ENCODE data around the gene OTUB1. TPM values are rescaled to one million over a fixed set of nuclear protein-coding genes. Genes with fewer than 3 reads are reported as not detected.

OTUB1 gene
- total and polyA plus RNA-seq, 9 of the 15 experiments (the other 6 are each of a cell fraction or from before 2014, with no cell fraction given), result 29.5 to 134 (median 66.1) TPM

DNA sequence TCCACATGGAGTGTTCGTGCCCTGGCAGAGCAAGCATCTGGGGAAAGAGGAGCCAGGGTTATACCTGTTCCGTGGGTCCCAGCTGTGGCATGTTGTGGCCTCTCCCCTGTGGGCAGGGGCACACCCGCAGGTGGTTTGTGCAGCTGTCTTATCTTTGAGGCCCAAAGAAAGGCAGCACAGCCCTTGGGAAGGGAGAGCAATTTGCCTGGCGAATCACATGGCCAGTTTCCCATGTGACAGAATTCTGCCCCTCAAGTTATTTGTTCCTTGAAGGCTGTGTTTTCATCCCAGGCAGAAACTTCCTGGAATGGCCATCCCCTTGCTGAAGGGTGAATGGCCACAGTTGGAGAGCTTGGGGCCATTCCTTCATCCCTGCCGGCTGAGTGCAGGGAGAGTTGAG lies 28.2 kb upstream of the OTUB1 start (continued):
- TF ChIP-seq, protein P1, sequence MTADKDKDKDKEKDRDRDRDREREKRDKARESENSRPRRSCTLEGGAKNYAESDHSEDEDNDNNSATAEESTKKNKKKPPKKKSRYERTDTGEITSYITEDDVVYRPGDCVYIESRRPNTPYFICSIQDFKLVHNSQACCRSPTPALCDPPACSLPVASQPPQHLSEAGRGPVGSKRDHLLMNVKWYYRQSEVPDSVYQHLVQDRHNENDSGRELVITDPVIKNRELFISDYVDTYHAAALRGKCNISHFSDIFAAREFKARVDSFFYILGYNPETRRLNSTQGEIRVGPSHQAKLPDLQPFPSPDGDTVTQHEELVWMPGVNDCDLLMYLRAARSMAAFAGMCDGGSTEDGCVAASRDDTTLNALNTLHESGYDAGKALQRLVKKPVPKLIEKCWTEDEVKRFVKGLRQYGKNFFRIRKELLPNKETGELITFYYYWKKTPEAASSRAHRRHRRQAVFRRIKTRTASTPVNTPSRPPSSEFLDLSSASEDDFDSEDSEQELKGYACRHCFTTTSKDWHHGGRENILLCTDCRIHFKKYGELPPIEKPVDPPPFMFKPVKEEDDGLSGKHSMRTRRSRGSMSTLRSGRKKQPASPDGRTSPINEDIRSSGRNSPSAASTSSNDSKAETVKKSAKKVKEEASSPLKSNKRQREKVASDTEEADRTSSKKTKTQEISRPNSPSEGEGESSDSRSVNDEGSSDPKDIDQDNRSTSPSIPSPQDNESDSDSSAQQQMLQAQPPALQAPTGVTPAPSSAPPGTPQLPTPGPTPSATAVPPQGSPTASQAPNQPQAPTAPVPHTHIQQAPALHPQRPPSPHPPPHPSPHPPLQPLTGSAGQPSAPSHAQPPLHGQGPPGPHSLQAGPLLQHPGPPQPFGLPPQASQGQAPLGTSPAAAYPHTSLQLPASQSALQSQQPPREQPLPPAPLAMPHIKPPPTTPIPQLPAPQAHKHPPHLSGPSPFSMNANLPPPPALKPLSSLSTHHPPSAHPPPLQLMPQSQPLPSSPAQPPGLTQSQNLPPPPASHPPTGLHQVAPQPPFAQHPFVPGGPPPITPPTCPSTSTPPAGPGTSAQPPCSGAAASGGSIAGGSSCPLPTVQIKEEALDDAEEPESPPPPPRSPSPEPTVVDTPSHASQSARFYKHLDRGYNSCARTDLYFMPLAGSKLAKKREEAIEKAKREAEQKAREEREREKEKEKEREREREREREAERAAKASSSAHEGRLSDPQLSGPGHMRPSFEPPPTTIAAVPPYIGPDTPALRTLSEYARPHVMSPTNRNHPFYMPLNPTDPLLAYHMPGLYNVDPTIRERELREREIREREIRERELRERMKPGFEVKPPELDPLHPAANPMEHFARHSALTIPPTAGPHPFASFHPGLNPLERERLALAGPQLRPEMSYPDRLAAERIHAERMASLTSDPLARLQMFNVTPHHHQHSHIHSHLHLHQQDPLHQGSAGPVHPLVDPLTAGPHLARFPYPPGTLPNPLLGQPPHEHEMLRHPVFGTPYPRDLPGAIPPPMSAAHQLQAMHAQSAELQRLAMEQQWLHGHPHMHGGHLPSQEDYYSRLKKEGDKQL (CRISPR knock-in tag; IDR thresholded peaks at IDR 0.05; ENCODE audit: borderline replicate concordance), result no peak
- TF ChIP-seq NR1H2 (CRISPR knock-in tag; IDR thresholded peaks at IDR 0.05) (no peak), CBFA2T2 (conservative IDR thresholded peaks at IDR 0.05) (peak; percentile 13; the same call in 1 of the 2 replicates), ZNF431 (CRISPR knock-in tag; IDR thresholded peaks at IDR 0.05) (no peak), ZBTB33 (CRISPR knock-in tag; IDR thresholded peaks at IDR 0.05) (no peak), MITF (IDR thresholded peaks at IDR 0.05) (no peak), PHF21A (IDR thresholded peaks at IDR 0.05; ENCODE audit: borderline replicate concordance, low read depth) (no peak)
- TF ChIP-seq, protein P2, sequence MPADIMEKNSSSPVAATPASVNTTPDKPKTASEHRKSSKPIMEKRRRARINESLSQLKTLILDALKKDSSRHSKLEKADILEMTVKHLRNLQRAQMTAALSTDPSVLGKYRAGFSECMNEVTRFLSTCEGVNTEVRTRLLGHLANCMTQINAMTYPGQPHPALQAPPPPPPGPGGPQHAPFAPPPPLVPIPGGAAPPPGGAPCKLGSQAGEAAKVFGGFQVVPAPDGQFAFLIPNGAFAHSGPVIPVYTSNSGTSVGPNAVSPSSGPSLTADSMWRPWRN (IDR thresholded peaks at IDR 0.05; ENCODE audit: low read depth), result no peak
- TF ChIP-seq, protein P3, sequence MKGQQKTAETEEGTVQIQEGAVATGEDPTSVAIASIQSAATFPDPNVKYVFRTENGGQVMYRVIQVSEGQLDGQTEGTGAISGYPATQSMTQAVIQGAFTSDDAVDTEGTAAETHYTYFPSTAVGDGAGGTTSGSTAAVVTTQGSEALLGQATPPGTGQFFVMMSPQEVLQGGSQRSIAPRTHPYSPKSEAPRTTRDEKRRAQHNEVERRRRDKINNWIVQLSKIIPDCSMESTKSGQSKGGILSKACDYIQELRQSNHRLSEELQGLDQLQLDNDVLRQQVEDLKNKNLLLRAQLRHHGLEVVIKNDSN (CRISPR knock-in tag; IDR thresholded peaks at IDR 0.05), result peak; percentile 61

All from K562 (cell line).